Fibroblast of mammary gland (primary cell): ENCODE data around the gene OLIG1.
A peak's percentile ranks its signal among the peaks of the same experiment; 100 is the strongest.

ENCODE experiments used
- DNase-seq: peaks from one replicate; pipeline ENCODE4 v3.0.0-alpha.2; 2010; ENCODE audit warnings: low read depth
- H3K4me3 ChIP-seq: 2 replicates; pipeline ENCODE4 v1.5.1; 2011; ENCODE audit warnings: low read depth, mild to moderate bottlenecking, low read length, moderate library complexity; ENCODE audit not compliant: control insufficient read depth
- CTCF ChIP-seq: conservative IDR thresholded peaks from 2 replicates; pipeline ENCODE4 v1.5.1; 2011; ENCODE audit warnings: low read depth, low read length, inconsistent platforms; ENCODE audit not compliant: control insufficient read depth, insufficient read depth

Gene OLIG1

GRCh38 chr21:33069994-33070743 is at the start of gene OLIG1:
OLIG1 (plus strand) TSS chr21:33070141; CDS start chr21:33070247, 106 bp downstream.
- no peak for TF ChIP-seq CTCF
- peak; percentile 8 for DNase-seq
- H3K4me3 ChIP-seq: no peak within 1 kb of the TSS

- no peak for TF ChIP-seq CTCF
- H3K4me3 ChIP-seq: no peak overlapping the region
- DNase-seq: no peak
These were observed 49.3 kb upstream of the OLIG1 start for GRCh38 chr21:33020558-33021100.

GRCh38 chr21:33021150-33021549 is 48.8 kb upstream of the OLIG1 start:
- H3K4me3 ChIP-seq: no peak overlapping the region
- TF ChIP-seq CTCF: no peak
- DNase-seq: no peak

- DNase-seq: no peak
- TF ChIP-seq CTCF: no peak
- H3K4me3 ChIP-seq: no peak overlapping the region
These were observed 48.3 kb upstream of the OLIG1 start for GRCh38 chr21:33021667-33022066.

GRCh38 chr21:33022489-33022827 is 47.5 kb upstream of the OLIG1 start:
- no peak for DNase-seq
- H3K4me3 ChIP-seq: no peak overlapping the region
- TF ChIP-seq CTCF: no peak

- no peak for TF ChIP-seq CTCF
- no peak overlapping the region for H3K4me3 ChIP-seq
These were observed 46.9 kb upstream of the OLIG1 start for GRCh38 chr21:33022828-33023573.

More at GRCh38 chr21:33022828-33023573, 46.9 kb upstream of the OLIG1 start:
- no peak for DNase-seq
